ENCODE measurements around the gene SIN3A. TPM values are rescaled to one million over a fixed set of nuclear protein-coding genes. Genes with fewer than 3 reads are reported as not detected.

The SIN3A gene
- total RNA-seq, 1 donor from 2014 or later: 54.0 TPM

GRCh38 chr15:75416584-75416983, 34.9 kb downstream of the SIN3A start:
- peaks cover 11% of the 10 kb centered on the region for H3K36me3 ChIP-seq (ENCODE audit: insufficient read depth, low read length)
- no peaks in the 10 kb centered on the region for H3K27me3 Mint-ChIP-seq (ENCODE audit: low read depth, unreplicated experiment)
- H2AFZ ChIP-seq (ENCODE audit: low read depth, low read length): no peak overlapping the region
- no peak overlapping the region for H3K4me2 ChIP-seq (ENCODE audit: low read length)
- H3K27ac Mint-ChIP-seq (ENCODE audit: unreplicated experiment): no peak overlapping the region
- peaks cover 7% of the 10 kb centered on the region for H3K4me1 ChIP-seq (ENCODE audit: insufficient read depth, low read length)
- H3K4me3 Mint-ChIP-seq (ENCODE audit: unreplicated experiment): no peak overlapping the region
- no peaks in the 10 kb centered on the region for H3K4me1 Mint-ChIP-seq (ENCODE audit: low read depth, unreplicated experiment)
- no peak overlapping the region for H3K9ac ChIP-seq (ENCODE audit: low read length)
- FAIRE-seq: no peak
- H3K27me3 ChIP-seq (ENCODE audit: insufficient read depth, low read length): no peaks in the 10 kb centered on the region
- no peaks in the 10 kb centered on the region for H3K79me2 ChIP-seq (ENCODE audit: insufficient read depth, low read length)
- H3K9me3 Mint-ChIP-seq (ENCODE audit: unreplicated experiment): no peaks in the 10 kb centered on the region
- H3K9me3 ChIP-seq (ENCODE audit: insufficient read depth, low read depth, low read length): no peaks in the 10 kb centered on the region
- H4K20me1 ChIP-seq (ENCODE audit: insufficient read depth, low read length): peaks cover 12% of the 10 kb centered on the region
- H3K4me3 ChIP-seq (ENCODE audit: insufficient read depth, low read depth, low read length): no peak overlapping the region
- TF ChIP-seq EZH2 (IDR thresholded peaks at IDR 0.05; ENCODE audit: insufficient read depth, low read length): no peak
- TF ChIP-seq CTCF (IDR thresholded peaks at IDR 0.05; ENCODE audit: insufficient read depth, low read depth, low read length): no peak
- no peak overlapping the region for H3K27ac ChIP-seq (ENCODE audit: low read depth, low read length)
- H3K36me3 Mint-ChIP-seq (ENCODE audit: low read depth, unreplicated experiment): peaks cover 25% of the 10 kb centered on the region
- DNase-seq (ENCODE audit: low read depth): no peak

GRCh38 chr15:75410196-75410595, 41.3 kb downstream of the SIN3A start:
- no peaks in the 10 kb centered on the region for H3K4me1 ChIP-seq (ENCODE audit: insufficient read depth, low read length)
- H3K4me3 ChIP-seq (ENCODE audit: insufficient read depth, low read depth, low read length): no peak overlapping the region
- H3K27me3 ChIP-seq (ENCODE audit: insufficient read depth, low read length): no peaks in the 10 kb centered on the region
- H3K27me3 Mint-ChIP-seq (ENCODE audit: low read depth, unreplicated experiment): no peaks in the 10 kb centered on the region
- no peak for TF ChIP-seq EZH2 (IDR thresholded peaks at IDR 0.05; ENCODE audit: insufficient read depth, low read length)
- no peak overlapping the region for H3K4me3 Mint-ChIP-seq (ENCODE audit: unreplicated experiment)
- H2AFZ ChIP-seq (ENCODE audit: low read depth, low read length): no peak overlapping the region
- H3K36me3 Mint-ChIP-seq (ENCODE audit: low read depth, unreplicated experiment): peaks cover 48% of the 10 kb centered on the region
- FAIRE-seq (no peak), DNase-seq (ENCODE audit: low read depth) (no peak)
- H3K9me3 ChIP-seq (ENCODE audit: insufficient read depth, low read depth, low read length): no peaks in the 10 kb centered on the region
- no peak overlapping the region for H3K4me2 ChIP-seq (ENCODE audit: low read length)
- H3K79me2 ChIP-seq (ENCODE audit: insufficient read depth, low read length): no peaks in the 10 kb centered on the region
- H3K9me3 Mint-ChIP-seq (ENCODE audit: unreplicated experiment): no peaks in the 10 kb centered on the region
- H3K27ac Mint-ChIP-seq (ENCODE audit: unreplicated experiment): no peak overlapping the region
- H3K36me3 ChIP-seq (ENCODE audit: insufficient read depth, low read length): peaks cover 51% of the 10 kb centered on the region
- H3K4me1 Mint-ChIP-seq (ENCODE audit: low read depth, unreplicated experiment): no peaks in the 10 kb centered on the region
- no peak overlapping the region for H3K9ac ChIP-seq (ENCODE audit: low read length)
- H4K20me1 ChIP-seq (ENCODE audit: insufficient read depth, low read length): peaks cover 4% of the 10 kb centered on the region
- H3K27ac ChIP-seq (ENCODE audit: low read depth, low read length): no peak overlapping the region

- Histone ChIP-seq H3K9ac (ENCODE audit: low read length) (no peak overlapping the region), H3K4me2 (ENCODE audit: low read length) (no peak overlapping the region), H2AFZ (ENCODE audit: low read depth, low read length) (no peak overlapping the region), H3K27me3 (ENCODE audit: insufficient read depth, low read length) (no peaks in the 10 kb centered on the region), H3K4me3 (ENCODE audit: insufficient read depth, low read depth, low read length) (no peak overlapping the region), H3K36me3 (ENCODE audit: insufficient read depth, low read length) (peaks cover 48% of the 10 kb centered on the region), H3K27ac (ENCODE audit: low read depth, low read length) (no peak overlapping the region), H3K4me1 (ENCODE audit: insufficient read depth, low read length) (no peaks in the 10 kb centered on the region), H3K9me3 (ENCODE audit: insufficient read depth, low read depth, low read length) (no peaks in the 10 kb centered on the region), H3K79me2 (ENCODE audit: insufficient read depth, low read length) (no peaks in the 10 kb centered on the region), H4K20me1 (ENCODE audit: insufficient read depth, low read length) (peaks cover 4% of the 10 kb centered on the region)
- DNase-seq (ENCODE audit: low read depth) (no peak), FAIRE-seq (no peak)
- H3K4me3 Mint-ChIP-seq (ENCODE audit: unreplicated experiment): no peak overlapping the region
- H3K27ac Mint-ChIP-seq (ENCODE audit: unreplicated experiment): no peak overlapping the region
- H3K4me1 Mint-ChIP-seq (ENCODE audit: low read depth, unreplicated experiment): no peaks in the 10 kb centered on the region
- H3K27me3 Mint-ChIP-seq (ENCODE audit: low read depth, unreplicated experiment): no peaks in the 10 kb centered on the region
- no peaks in the 10 kb centered on the region for H3K9me3 Mint-ChIP-seq (ENCODE audit: unreplicated experiment)
- TF ChIP-seq CTCF (IDR thresholded peaks at IDR 0.05; ENCODE audit: insufficient read depth, low read depth, low read length) (no peak), EZH2 (IDR thresholded peaks at IDR 0.05; ENCODE audit: insufficient read depth, low read length) (no peak)
- peaks cover 33% of the 10 kb centered on the region for H3K36me3 Mint-ChIP-seq (ENCODE audit: low read depth, unreplicated experiment)
Observed at GRCh38 chr15:75407083-75407482, 44.4 kb downstream of the SIN3A start.
